Left ventricle myocardium inferior (tissue), 1 donor: ENCODE data around the gene MAMDC2. TPM values are rescaled to one million over a fixed set of nuclear protein-coding genes. Genes with fewer than 3 reads are reported as not detected.
A peak's percentile ranks its signal among the peaks of the same experiment; 100 is the strongest.
"Not testable (repeated sequence)": the region's sequence is repeated elsewhere in the genome, so short reads cannot be mapped to it uniquely, and the experiment has no call there.

ENCODE experiments used
- DNase-seq: peaks from one replicate; pipeline ENCODE4 v3.0.0-alpha.2; 2020
- H3K27ac ChIP-seq: fragments of 200-600 bp; replicated peaks from 2 replicates; pipeline ENCODE4 v1.8.0; 2021
- H3K27me3 ChIP-seq: fragments of 200-600 bp; 2 replicates; pipeline ENCODE4 v1.8.0; 2021; ENCODE audit warnings: low read depth
- H3K36me3 ChIP-seq: fragments of 200-600 bp; 2 replicates; pipeline ENCODE4 v1.8.0; 2021
- H3K4me1 ChIP-seq: fragments of 200-600 bp; 2 replicates; pipeline ENCODE4 v1.8.0; 2021
- H3K4me3 ChIP-seq: fragments of 200-600 bp; 2 replicates; pipeline ENCODE4 v1.8.0; 2021; ENCODE audit warnings: mild to moderate bottlenecking, moderate library complexity
- H3K9me3 ChIP-seq: fragments of 200-600 bp; replicated peaks from 2 replicates; pipeline ENCODE4 v1.8.0; 2021
- intact Hi-C: fragments of 100-400 bp; cut with micrococcal nuclease; formaldehyde crosslinking; loops from one replicate; pipeline ENCODE4 v1.11.0; 2022
- total RNA-seq: library from RNA; stranded (reverse); fragmentation: NEBNext Ultra II Directional; extraction: Animal tissue kit (Norgen Biotek cat#: 25700); gene quantifications from one replicate; pipeline ENCODE4 v1.2.1, GENCODE V29; 2021
- TF ChIP-seq, protein P1 (sequence below): fragments of 200-600 bp; IDR thresholded peaks from 2 replicates; pipeline ENCODE4 v1.8.0; 2021; ENCODE audit warnings: antibody characterized with exemption, mild to moderate bottlenecking, borderline replicate concordance
- donor health status: DM: no; HTN: yes; CAD: no; lungs with severe emphysema.

MAMDC2 gene
- total RNA-seq, 1 donor from 2014 or later, result 9.0 TPM

DNA sequence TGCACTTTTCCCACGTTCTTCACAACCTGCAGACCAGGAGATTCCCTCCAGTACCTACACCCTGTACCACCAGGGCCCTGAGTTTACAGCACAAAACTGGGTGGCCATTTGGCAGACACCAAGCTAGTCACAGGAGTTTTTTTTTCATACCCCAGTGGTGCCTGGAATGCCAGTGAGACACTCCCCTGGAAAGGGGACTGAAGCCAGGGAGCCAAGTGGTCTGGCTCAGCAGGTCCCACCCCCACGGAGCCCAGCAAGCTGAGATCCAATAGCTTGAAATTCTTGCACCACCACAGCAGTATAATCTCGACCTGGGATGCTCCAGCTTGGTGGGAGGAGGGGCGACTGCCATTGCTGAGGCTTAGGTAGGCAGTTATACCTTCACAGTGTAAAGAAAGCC, 188.8 kb downstream of the MAMDC2 start:
- H3K4me3 ChIP-seq, result no peak overlapping the region
- no peak overlapping the region for H3K27ac ChIP-seq
- no peaks in the 10 kb centered on the region for H3K36me3 ChIP-seq
- H3K9me3 ChIP-seq, result peaks cover 5% of the 10 kb centered on the region
- intact Hi-C loops, result no loop called here
- peaks cover 16% of the 10 kb centered on the region for H3K4me1 ChIP-seq
- no peaks in the 10 kb centered on the region for H3K27me3 ChIP-seq
- no peak for DNase-seq
- TF ChIP-seq, protein P1, sequence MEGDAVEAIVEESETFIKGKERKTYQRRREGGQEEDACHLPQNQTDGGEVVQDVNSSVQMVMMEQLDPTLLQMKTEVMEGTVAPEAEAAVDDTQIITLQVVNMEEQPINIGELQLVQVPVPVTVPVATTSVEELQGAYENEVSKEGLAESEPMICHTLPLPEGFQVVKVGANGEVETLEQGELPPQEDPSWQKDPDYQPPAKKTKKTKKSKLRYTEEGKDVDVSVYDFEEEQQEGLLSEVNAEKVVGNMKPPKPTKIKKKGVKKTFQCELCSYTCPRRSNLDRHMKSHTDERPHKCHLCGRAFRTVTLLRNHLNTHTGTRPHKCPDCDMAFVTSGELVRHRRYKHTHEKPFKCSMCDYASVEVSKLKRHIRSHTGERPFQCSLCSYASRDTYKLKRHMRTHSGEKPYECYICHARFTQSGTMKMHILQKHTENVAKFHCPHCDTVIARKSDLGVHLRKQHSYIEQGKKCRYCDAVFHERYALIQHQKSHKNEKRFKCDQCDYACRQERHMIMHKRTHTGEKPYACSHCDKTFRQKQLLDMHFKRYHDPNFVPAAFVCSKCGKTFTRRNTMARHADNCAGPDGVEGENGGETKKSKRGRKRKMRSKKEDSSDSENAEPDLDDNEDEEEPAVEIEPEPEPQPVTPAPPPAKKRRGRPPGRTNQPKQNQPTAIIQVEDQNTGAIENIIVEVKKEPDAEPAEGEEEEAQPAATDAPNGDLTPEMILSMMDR, result no peak

DNA sequence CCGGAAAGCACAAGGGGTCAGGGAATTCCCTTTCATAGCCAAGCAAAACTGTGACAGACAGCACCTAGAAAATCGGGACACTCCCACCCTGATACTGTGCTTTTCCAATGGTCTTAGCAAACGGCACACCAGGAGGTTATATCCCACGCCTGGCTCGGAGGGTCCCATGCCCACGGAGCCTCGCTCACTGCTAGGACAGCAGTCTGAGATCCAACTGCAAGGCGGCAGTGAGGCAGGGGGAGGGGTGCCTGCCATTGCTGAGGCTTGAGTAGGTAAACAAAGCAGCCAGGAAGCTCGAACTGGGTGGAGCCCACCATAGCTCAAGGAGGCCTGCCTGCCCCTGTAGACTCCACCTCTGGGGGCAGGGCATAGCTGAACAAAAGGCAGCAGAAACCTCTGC, 190.6 kb downstream of the MAMDC2 start:
- DNase-seq, H3K9me3 ChIP-seq, H3K4me3 ChIP-seq, H3K4me1 ChIP-seq, H3K27ac ChIP-seq, H3K36me3 ChIP-seq, H3K27me3 ChIP-seq, intact Hi-C loops: not testable (repeated sequence)

GRCh38 chr9:70245952-70246351, 202.3 kb downstream of the MAMDC2 start:
- H3K27ac ChIP-seq, H3K4me3 ChIP-seq, H3K9me3 ChIP-seq, H3K27me3 ChIP-seq, intact Hi-C loops, H3K4me1 ChIP-seq, DNase-seq, H3K36me3 ChIP-seq: not testable (repeated sequence)

- Histone ChIP-seq H3K9me3 (no peaks in the 10 kb centered on the region), H3K4me3 (no peak overlapping the region), H3K4me1 (no peaks in the 10 kb centered on the region), H3K27me3 (no peaks in the 10 kb centered on the region), H3K27ac (no peak overlapping the region), H3K36me3 (no peaks in the 10 kb centered on the region)
- TF ChIP-seq, protein P1, result no peak
- intact Hi-C loops, result no loop called here
- DNase-seq, result no peak
Observed at GRCh38 chr9:70250221-70250620, 206.6 kb downstream of the MAMDC2 start.

DNA sequence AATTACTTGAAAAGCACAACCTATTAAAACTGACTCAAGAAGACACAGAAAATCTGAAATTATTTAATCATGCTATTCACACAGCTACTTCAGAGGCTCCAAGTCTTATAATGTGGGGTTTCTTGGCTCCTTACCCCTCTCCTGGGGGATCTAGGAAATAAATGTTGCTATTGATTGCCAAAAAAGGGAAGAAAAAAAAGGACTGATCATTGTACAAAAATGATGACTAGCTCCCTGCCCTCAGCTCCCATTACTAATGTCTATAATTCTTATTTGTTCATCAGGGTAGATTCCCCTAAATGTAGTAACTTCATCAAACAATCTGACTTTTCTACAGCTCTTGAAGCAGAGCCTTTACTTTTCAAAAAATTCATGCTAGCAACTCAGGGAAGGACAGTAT, 211.8 kb downstream of the MAMDC2 start:
- Histone ChIP-seq H3K27me3 (no peaks in the 10 kb centered on the region), H3K9me3 (no peaks in the 10 kb centered on the region), H3K36me3 (peaks cover 3% of the 10 kb centered on the region), H3K4me3 (peak overlapping the region; percentile 37), H3K4me1 (peaks cover 33% of the 10 kb centered on the region), H3K27ac (no peak overlapping the region)
- intact Hi-C loops, result no loop called here
- no peak for DNase-seq
- TF ChIP-seq, protein P1, result no peak

GRCh38 chr9:70256123-70256551, 212.5 kb downstream of the MAMDC2 start:
- no peaks in the 10 kb centered on the region for H3K9me3 ChIP-seq
- intact Hi-C loops, result no loop called here
- TF ChIP-seq, protein P1, result no peak
- H3K36me3 ChIP-seq, result peaks cover 6% of the 10 kb centered on the region
- DNase-seq, result no peak
- H3K4me3 ChIP-seq, result peak overlapping the region; percentile 37
- peaks cover 39% of the 10 kb centered on the region for H3K4me1 ChIP-seq
- H3K27ac ChIP-seq, result no peak overlapping the region
- no peaks in the 10 kb centered on the region for H3K27me3 ChIP-seq

GRCh38 chr9:70257502-70257901, 213.9 kb downstream of the MAMDC2 start:
- TF ChIP-seq, protein P1, result no peak
- Histone ChIP-seq H3K27ac (peak overlapping the region; percentile 95), H3K4me3 (peak overlapping the region; percentile 84), H3K27me3 (no peaks in the 10 kb centered on the region), H3K9me3 (no peaks in the 10 kb centered on the region), H3K36me3 (peaks cover 6% of the 10 kb centered on the region), H3K4me1 (peaks cover 53% of the 10 kb centered on the region)
- DNase-seq, result no peak
- intact Hi-C loops, result no loop called here
